Endothelial cell of umbilical vein (primary cell): ENCODE measurements around the gene CLIC3. TPM values are rescaled to one million over a fixed set of nuclear protein-coding genes. Genes with fewer than 3 reads are reported as not detected.

Source experiments
- BruUV-seq: library from RNA; stranded (reverse); fragments of 400-500 nt; replicated peaks from 2 replicates; lab custom pipeline; 2021; lab: Mats Ljungman, UMichigan
- CTCF ChIA-PET: fragments of 300-600, 350-600 bp; sonication (Branson Sonifier 250); formaldehyde crosslinking; loops from one replicate; lab custom pipeline; 2021; ENCODE audit warnings: antibody characterized with exemption, inconsistent platforms; lab: Charles Lee
- POLR2A ChIA-PET: fragments of 300-600, 350-600 bp; sonication (Branson Sonifier 250); formaldehyde crosslinking; loops from one replicate; lab custom pipeline; 2021; ENCODE audit warnings: antibody characterized with exemption, inconsistent platforms; lab: Charles Lee
- DNase-seq: peaks from one replicate; pipeline ENCODE4 v3.0.0-alpha.2; 2011; ENCODE audit warnings: low read depth, low spot score
- FAIRE-seq: peaks from 2 replicates; lab custom pipeline; 2011; peaks lifted over from hg19 to GRCh38; lab: Jason Lieb, UNC
- H2AFZ ChIP-seq: 2 replicates; pipeline ENCODE4 v1.6.0; 2012; ENCODE audit warnings: low read depth, low read length, control low read depth, inconsistent platforms
- H3K27ac ChIP-seq: 2 replicates; pipeline ENCODE4 v1.5.1; 2011; ENCODE audit warnings: low read depth, mild to moderate bottlenecking, control low read depth, low read length, moderate library complexity; ENCODE audit not compliant: insufficient read depth
- H3K27me3 ChIP-seq, 2 experiments: 2 replicates each; pipeline versions ENCODE4 v1.6.0 to v1.6.1; 2011; ENCODE audit warnings: low read length in 2 of 2, mixed read lengths in 1 of 2; ENCODE audit not compliant: control insufficient read depth in 2 of 2, insufficient read depth in 2 of 2
- H3K36me3 ChIP-seq, 2 experiments: 2 replicates in 1 of 2; 3 replicates in 1 of 2; pipeline ENCODE4 v1.5.1; 2011; ENCODE audit warnings: low read length in 2 of 2, mild to moderate bottlenecking in 1 of 2, moderate library complexity in 1 of 2; ENCODE audit not compliant: control insufficient read depth in 2 of 2, insufficient read depth in 2 of 2; ENCODE audit errors: extremely low read depth in 1 of 2
- H3K4me1 ChIP-seq: 3 replicates; pipeline ENCODE4 v1.5.1; 2011; ENCODE audit warnings: mild to moderate bottlenecking, low read length; ENCODE audit not compliant: control insufficient read depth, insufficient read depth; ENCODE audit errors: extremely low read depth
- H3K4me2 ChIP-seq: 2 replicates; pipeline ENCODE4 v1.6.1; 2011; ENCODE audit warnings: low read length, control low read depth, mixed read lengths; ENCODE audit not compliant: insufficient read depth
- H3K4me3 ChIP-seq, 3 experiments: fragments of 200-600 bp in 1 of 3; sonication (generic), shearing (Covaris generic) in 1 of 3; replicated peaks in 1 of 3; 2 replicates each; pipeline ENCODE4 v1.5.1; 2011 to 2016; ENCODE audit warnings: control low read depth in 3 of 3, low read length in 3 of 3, mild to moderate bottlenecking in 2 of 3, inconsistent platforms in 1 of 3, low read depth in 1 of 3, moderate library complexity in 1 of 3; ENCODE audit not compliant: insufficient read depth in 1 of 3
- H3K79me2 ChIP-seq: 2 replicates; pipeline ENCODE4 v1.6.0; 2012; ENCODE audit warnings: low read length, inconsistent platforms; ENCODE audit not compliant: control insufficient read depth, insufficient read depth
- H3K9ac ChIP-seq: replicated peaks from 2 replicates; pipeline ENCODE3; 2011; ENCODE audit warnings: low read length, control low read depth; ENCODE audit not compliant: insufficient read depth; ENCODE audit errors: extremely low read depth
- H3K9me1 ChIP-seq: replicated peaks from 3 replicates; pipeline ENCODE4 v1.6.0; 2011; ENCODE audit warnings: mild to moderate bottlenecking, low read length; ENCODE audit not compliant: control insufficient read depth, insufficient read depth; ENCODE audit errors: extremely low read depth
- H3K9me3 ChIP-seq: replicated peaks from 2 replicates; pipeline ENCODE4 v1.5.1; 2012; ENCODE audit warnings: low read length, inconsistent platforms; ENCODE audit not compliant: control insufficient read depth, insufficient read depth
- H4K20me1 ChIP-seq: replicated peaks from 2 replicates; pipeline ENCODE3; 2011; ENCODE audit warnings: mild to moderate bottlenecking, low read length; ENCODE audit not compliant: control insufficient read depth, insufficient read depth; ENCODE audit errors: extremely low read depth
- EZH2 ChIP-seq: IDR thresholded peaks from 2 replicates; pipeline ENCODE4 v1.6.1; 2012; ENCODE audit warnings: borderline replicate concordance, low read depth, mild to moderate bottlenecking, moderate library complexity, low read length, inconsistent platforms; ENCODE audit not compliant: severe bottlenecking
- FOS ChIP-seq: IDR thresholded peaks from 2 replicates; pipeline ENCODE4 v1.6.1; 2011; ENCODE audit warnings: mild to moderate bottlenecking, low read length, moderate library complexity, borderline replicate concordance; ENCODE audit not compliant: insufficient read depth
- GATA2 ChIP-seq: IDR thresholded peaks from 2 replicates; pipeline ENCODE4 v1.7.0; 2011; ENCODE audit warnings: low read depth, mild to moderate bottlenecking, moderate library complexity, mixed read lengths, low read length; ENCODE audit not compliant: insufficient read length, insufficient read depth
- JUN ChIP-seq: IDR thresholded peaks from 2 replicates; pipeline ENCODE4 v1.6.1; 2011; ENCODE audit warnings: borderline replicate concordance, low read depth; ENCODE audit not compliant: insufficient read length, insufficient read depth
- MYC ChIP-seq: IDR thresholded peaks from one replicate; pipeline ENCODE4 v1.6.1; 2011; ENCODE audit warnings: mild to moderate bottlenecking, low read depth, low read length
- POLR2A ChIP-seq: IDR thresholded peaks from 2 replicates; pipeline ENCODE4 v1.6.1; 2012; ENCODE audit warnings: low read depth, mild to moderate bottlenecking, control low read depth, low read length
- POLR2AphosphoS5 ChIP-seq: IDR thresholded peaks from 2 replicates; pipeline ENCODE4 v1.6.1; 2012; ENCODE audit warnings: low read depth, mild to moderate bottlenecking, control low read depth, low read length, moderate library complexity; ENCODE audit not compliant: insufficient read depth
- dilution Hi-C: fragments of 300-500 bp; cut with MboI; formaldehyde crosslinking; loops from one replicate; pipeline ENCODE4 v1.15.0; 2019; ENCODE audit warnings: low sequenced_read_pairs; ENCODE audit not compliant: extremely low pct_ligation_motif_present
- intact Hi-C: fragments of 100-400 bp; cut with micrococcal nuclease; formaldehyde crosslinking; loops from one replicate; pipeline ENCODE4 v1.10.0; 2022
- polyA plus RNA-seq, 4 experiments: library from polyadenylated mRNA; depleted of rRNA in 3 of 4; stranded (reverse) in 3 of 4; unstranded in 1 of 4; fragments of >200 nt; gene quantifications; 2 replicates each; pipeline versions ENCODE4 v1.2.1 to v1.2.3, GENCODE V29; 2011 to 2012; ENCODE audit warnings: missing spikeins in 1 of 4
- total RNA-seq: library from RNA; stranded (reverse); gene quantifications from 2 replicates; pipeline ENCODE4 v1.2.3, GENCODE V29; 2021
- TF ChIP-seq, protein P1 (sequence below), 2 donors: IDR thresholded peaks; 1 replicate in 1 of 2; 2 replicates in 1 of 2; pipeline ENCODE4 v1.5.1; 2011; ENCODE audit warnings: low read length in 2 of 2, mild to moderate bottlenecking in 2 of 2, moderate library complexity in 2 of 2, control low read depth in 1 of 2, inconsistent platforms in 1 of 2, low read depth in 1 of 2; ENCODE audit not compliant: insufficient read depth in 1 of 2; ENCODE audit errors: extremely low read depth in 1 of 2
- TF ChIP-seq, protein P2 (sequence below): IDR thresholded peaks from 2 replicates; pipeline ENCODE4 v1.6.1; 2011; ENCODE audit not compliant: insufficient read depth, insufficient read length

Gene CLIC3
- total and polyA plus RNA-seq, 2 donors (not counting 3 experiments of a cell fraction or from before 2014, with no cell fraction given): 2.3 TPM; not detected in 1

DNA sequence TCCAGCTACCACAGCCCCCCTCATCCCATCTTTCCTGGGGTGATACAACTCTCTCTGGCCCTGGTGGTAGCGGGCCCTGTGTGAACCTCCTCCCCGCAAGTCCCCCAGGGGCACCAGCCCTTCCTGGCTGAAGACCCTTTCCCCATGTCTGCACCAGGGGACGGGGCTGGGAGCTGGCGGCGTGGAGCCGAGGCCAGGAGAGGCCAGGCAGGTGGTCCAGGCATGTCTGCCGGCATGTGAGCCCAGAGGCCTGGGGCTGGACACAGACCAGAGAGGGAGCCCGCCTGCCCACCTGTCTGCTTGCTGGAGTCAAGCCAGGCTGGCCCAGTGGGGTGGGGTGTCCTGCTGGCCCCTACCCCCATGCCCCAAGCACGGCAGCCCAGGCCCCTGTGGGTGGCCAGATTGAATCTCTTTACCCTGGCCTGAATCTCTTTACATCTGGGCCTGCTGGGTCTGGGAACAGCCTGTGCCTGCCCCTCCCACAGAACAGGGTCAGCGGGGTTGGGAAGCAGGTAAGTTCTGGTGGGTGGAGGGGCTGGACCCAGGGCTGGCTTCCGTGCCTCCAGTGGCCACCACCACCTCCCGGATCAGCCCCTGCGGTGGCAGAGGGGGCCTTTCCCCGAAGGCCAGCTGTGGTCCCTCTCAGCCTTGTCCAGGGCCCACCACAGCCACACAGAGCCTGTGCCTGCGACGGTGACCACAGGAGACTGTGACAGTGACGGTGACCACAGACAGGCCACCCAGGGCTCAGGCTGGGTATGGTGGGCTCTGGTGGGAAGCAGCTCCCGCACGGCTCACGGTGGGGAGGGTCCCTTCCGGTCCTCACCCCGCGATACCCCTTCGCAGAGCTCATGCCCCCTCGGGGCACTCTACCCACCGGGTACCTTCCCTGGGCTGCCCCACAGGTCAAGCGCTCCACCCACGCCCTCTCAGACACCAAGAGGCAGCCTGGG, 37.2 kb downstream of the CLIC3 start:
- intact Hi-C loops: no loop called here
- POLR2A ChIA-PET: no interaction called here
- H3K79me2 ChIP-seq: no peaks in the 10 kb centered on the region

More for the DNA sequence above, 37.2 kb downstream of the CLIC3 start:
- H3K27me3 ChIP-seq: no peaks in the 10 kb centered on the region
- TF ChIP-seq, protein P1, sequence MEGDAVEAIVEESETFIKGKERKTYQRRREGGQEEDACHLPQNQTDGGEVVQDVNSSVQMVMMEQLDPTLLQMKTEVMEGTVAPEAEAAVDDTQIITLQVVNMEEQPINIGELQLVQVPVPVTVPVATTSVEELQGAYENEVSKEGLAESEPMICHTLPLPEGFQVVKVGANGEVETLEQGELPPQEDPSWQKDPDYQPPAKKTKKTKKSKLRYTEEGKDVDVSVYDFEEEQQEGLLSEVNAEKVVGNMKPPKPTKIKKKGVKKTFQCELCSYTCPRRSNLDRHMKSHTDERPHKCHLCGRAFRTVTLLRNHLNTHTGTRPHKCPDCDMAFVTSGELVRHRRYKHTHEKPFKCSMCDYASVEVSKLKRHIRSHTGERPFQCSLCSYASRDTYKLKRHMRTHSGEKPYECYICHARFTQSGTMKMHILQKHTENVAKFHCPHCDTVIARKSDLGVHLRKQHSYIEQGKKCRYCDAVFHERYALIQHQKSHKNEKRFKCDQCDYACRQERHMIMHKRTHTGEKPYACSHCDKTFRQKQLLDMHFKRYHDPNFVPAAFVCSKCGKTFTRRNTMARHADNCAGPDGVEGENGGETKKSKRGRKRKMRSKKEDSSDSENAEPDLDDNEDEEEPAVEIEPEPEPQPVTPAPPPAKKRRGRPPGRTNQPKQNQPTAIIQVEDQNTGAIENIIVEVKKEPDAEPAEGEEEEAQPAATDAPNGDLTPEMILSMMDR (IDR thresholded peaks at IDR 0.05; ENCODE audit: extremely low read depth in 1 of 2, insufficient read depth in 1 of 2, low read depth in 1 of 2, low read length in 2 of 2): no peak
- TF ChIP-seq GATA2 (no peak), FOS (no peak), POLR2A (no peak), MYC (no peak), EZH2 (no peak), POLR2AphosphoS5 (no peak), JUN (no peak)
- TF ChIP-seq, protein P2, sequence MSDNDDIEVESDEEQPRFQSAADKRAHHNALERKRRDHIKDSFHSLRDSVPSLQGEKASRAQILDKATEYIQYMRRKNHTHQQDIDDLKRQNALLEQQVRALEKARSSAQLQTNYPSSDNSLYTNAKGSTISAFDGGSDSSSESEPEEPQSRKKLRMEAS: no peak
- FAIRE-seq: no peak
- no peaks in the 10 kb centered on the region for H3K9me3 ChIP-seq
- BruUV-seq: no TSS peak
- H3K4me1 ChIP-seq: no peaks in the 10 kb centered on the region
- no peak overlapping the region for H3K27ac ChIP-seq
- H3K4me2 ChIP-seq: no peak overlapping the region
- CTCF ChIA-PET: interaction anchor here (0.6 to 1.4 kb wide), 4 partner anchors 11 to 105 kb away, joined by 3 to 6 read pairs (median 4); no protein-coding TSS in a partner anchor
- H4K20me1 ChIP-seq: no peaks in the 10 kb centered on the region
- H3K36me3 ChIP-seq: no peaks in the 10 kb centered on the region
- no peak overlapping the region for H3K9ac ChIP-seq
- no peak overlapping the region for H2AFZ ChIP-seq
- dilution Hi-C loops: no loop called here
- DNase-seq: no peak
- H3K4me3 ChIP-seq: no peak overlapping the region
- H3K9me1 ChIP-seq: no peaks in the 10 kb centered on the region
